Measurements from ENCODE around the gene STXBP2.

Gene STXBP2

GRCh38 chr19:7635670-7636069 is 1.2 kb upstream of the STXBP2 start:
- DNase-seq, result no peak

GRCh38 chr19:7636317-7636690 is 606 bp upstream of the STXBP2 start:
- DNase-seq, result no peak

- peak in 1 of 2 donors; percentile 25 for DNase-seq
Measured at GRCh38 chr19:7637374-7638256, 705 bp downstream of the STXBP2 start.

GRCh38 chr19:7638802-7639465 is 2.0 kb downstream of the STXBP2 start:
- DNase-seq, result no peak

GRCh38 chr19:7639863-7640348 is 3.0 kb downstream of the STXBP2 start:
- DNase-seq, result no peak

- no peak for DNase-seq
Measured at GRCh38 chr19:7640803-7641202, 3.9 kb downstream of the STXBP2 start.

- DNase-seq, result no peak
Measured at GRCh38 chr19:7641290-7642276, 4.7 kb downstream of the STXBP2 start.

GRCh38 chr19:7642295-7643030 is 5.6 kb downstream of the STXBP2 start:
- no peak for DNase-seq

GRCh38 chr19:7643031-7643415 is 6.1 kb downstream of the STXBP2 start:
- no peak for DNase-seq

- peak in 1 of 2 donors; percentile 25 for DNase-seq
Measured at GRCh38 chr19:7643629-7644549, 7.0 kb downstream of the STXBP2 start.

GRCh38 chr19:7644550-7644877 is 7.6 kb downstream of the STXBP2 start:
- DNase-seq, result no peak

- DNase-seq, result no peak
Measured at GRCh38 chr19:7645163-7645562, 8.3 kb downstream of the STXBP2 start.

- no peak for DNase-seq
Measured at GRCh38 chr19:7645656-7646425, 8.9 kb downstream of the STXBP2 start.

- no peak for DNase-seq
Measured at GRCh38 chr19:7646426-7646700, 9.5 kb downstream of the STXBP2 start.

- DNase-seq, result no peak
Measured at GRCh38 chr19:7647156-7647555, 10.2 kb downstream of the STXBP2 start.

GRCh38 chr19:7648265-7649014 is 11.5 kb downstream of the STXBP2 start:
- DNase-seq, result no peak

- no peak for DNase-seq
Measured at GRCh38 chr19:7650148-7650547, 13.2 kb downstream of the STXBP2 start.

GRCh38 chr19:7652061-7652641 is 15.2 kb downstream of the STXBP2 start:
- peak; percentile 87 to 91 for DNase-seq

- DNase-seq, result no peak
Measured at GRCh38 chr19:7654401-7654800, 17.5 kb downstream of the STXBP2 start.

- DNase-seq, result no peak
Measured at GRCh38 chr19:7655581-7655980, 18.7 kb downstream of the STXBP2 start.

Data from stimulated activated CD4-positive, alpha-beta T cell treated with anti-CD3 and anti-CD28 coated beads, Interleukin-2, amount 100 ng/mL, for 24 hours (primary cell).